Activated B cell treated with CpG ODN at 0.5 μM for 24 hours (primary cell): ENCODE results near the gene SEMA4G. TPM values are rescaled to one million over a fixed set of nuclear protein-coding genes. Genes with fewer than 3 reads are reported as not detected.
A peak's percentile ranks its signal among the peaks of the same experiment; 100 is the strongest.

ENCODE experiments used
- ATAC-seq: fragments of 200-7000 bp; cut with Tn5 transposase; one replicate; pipeline ENCODE4 v1.10.0; 2021; ENCODE audit warnings: low read depth, mild to moderate bottlenecking, moderate library complexity
- CTCF ChIA-PET: fragments of 350-600 bp; sonication (Branson Sonifier 250); formaldehyde crosslinking; loops from one replicate; lab custom pipeline; 2021; ENCODE audit warnings: antibody characterized with exemption; lab: Charles Lee
- POLR2A ChIA-PET: fragments of 350-600 bp; sonication (Branson Sonifier 250); formaldehyde crosslinking; loops from one replicate; lab custom pipeline; 2021; ENCODE audit warnings: antibody characterized with exemption; lab: Charles Lee
- DNase-seq: peaks from one replicate; pipeline ENCODE4 v3.0.0; 2022
- H3K27ac Mint-ChIP-seq: one replicate; pipeline ENCODE4 v1.8.0; 2020; ENCODE audit warnings: mixed read lengths
- H3K27me3 Mint-ChIP-seq: one replicate; pipeline ENCODE4 v1.8.0; 2021; ENCODE audit warnings: mixed read lengths
- H3K36me3 Mint-ChIP-seq: one replicate; pipeline ENCODE4 v1.8.0; 2021; ENCODE audit warnings: low read depth, mixed read lengths
- H3K4me1 Mint-ChIP-seq: one replicate; pipeline ENCODE4 v1.8.0; 2021; ENCODE audit warnings: mixed read lengths
- H3K4me3 Mint-ChIP-seq: one replicate; pipeline ENCODE4 v1.8.0; 2020; ENCODE audit warnings: mild to moderate bottlenecking, mixed read lengths
- H3K9me3 Mint-ChIP-seq: one replicate; pipeline ENCODE4 v1.8.0; 2020; ENCODE audit warnings: mixed read lengths
- CTCF ChIP-seq: fragments of 200-600 bp; IDR thresholded peaks from one replicate; pipeline ENCODE4 v1.8.0; 2022; ENCODE audit warnings: antibody characterized with exemption, mild to moderate bottlenecking
- intact Hi-C: fragments of 100-400 bp; cut with micrococcal nuclease; formaldehyde crosslinking; loops from one replicate; pipeline ENCODE4 v1.15.1; 2024
- total RNA-seq: library from RNA; stranded (reverse); gene quantifications from 2 replicates; pipeline ENCODE4 v1.2.3, GENCODE V29; 2022

Gene SEMA4G
- total RNA-seq, 1 donor from 2014 or later = 0.60 TPM

- peak within 1 kb of the TSS; percentile 87 for H3K4me3 Mint-ChIP-seq
- H3K27me3 Mint-ChIP-seq = no peaks in the 10 kb centered on the region
- H3K9me3 Mint-ChIP-seq = no peaks in the 10 kb centered on the region
- POLR2A ChIA-PET = interaction anchor here (1.3 to 4.5 kb wide), 2 partner anchors 13 to 31 kb away, joined by 7 to 54 read pairs; partner anchors contain the start of genes MRPL43, PDZD7, SFXN3 and TWNK
- H3K27ac Mint-ChIP-seq = peak within 1 kb of the TSS; percentile 88
- CTCF ChIA-PET = interaction anchor here (0.7 kb wide), 1 partner anchor 15 kb away, joined by 4 read pairs; no protein-coding TSS in a partner anchor
- no peak for ATAC-seq
- TF ChIP-seq CTCF = no peak
- intact Hi-C loops = loop anchor here (1.0 to 5.0 kb wide), 6 partner anchors 14 to 1643 kb away; partner anchors contain the start of genes HIF1AN, PDZD7, SFXN3 and TRIM8
- H3K4me1 Mint-ChIP-seq = peaks cover 30% of the 10 kb centered on the region
- peaks cover 14% of the 10 kb centered on the region for H3K36me3 Mint-ChIP-seq
- DNase-seq = no peak
These were observed 30.4 kb downstream of the SEMA4G start, which contains the start of gene LZTS2 for GRCh38 chr10:100999742-101000126. LZTS2 (plus strand) TSS chr10:100999808; CDS start chr10:101002539, 2,731 bp downstream.

- Mint-ChIP-seq H3K4me1 (peaks cover 30% of the 10 kb centered on the region), H3K9me3 (no peaks in the 10 kb centered on the region), H3K27ac (no peak overlapping the region), H3K4me3 (peak overlapping the region; percentile 63), H3K27me3 (no peaks in the 10 kb centered on the region), H3K36me3 (peaks cover 14% of the 10 kb centered on the region)
- intact Hi-C loops = no loop called here
- ATAC-seq (no peak), DNase-seq (no peak)
- ChIA-PET POLR2A (interaction anchor here (1.3 to 4.5 kb wide), 2 partner anchors 13 to 31 kb away, joined by 7 to 54 read pairs; partner anchors contain the start of genes MRPL43, PDZD7, SFXN3 and TWNK), CTCF (interaction anchor here (3.3 kb wide), 1 partner anchor 14 kb away, joined by 11 read pairs; no protein-coding TSS in a partner anchor)
- no peak for TF ChIP-seq CTCF
These were observed 31.0 kb downstream of the SEMA4G start for GRCh38 chr10:101000127-101000914.

- no peak for TF ChIP-seq CTCF
- peak overlapping the region; percentile 2 for H3K27ac Mint-ChIP-seq
- ATAC-seq = no peak
- H3K4me1 Mint-ChIP-seq = peaks cover 29% of the 10 kb centered on the region
- intact Hi-C loops = no loop called here
- peak overlapping the region; percentile 63 for H3K4me3 Mint-ChIP-seq
- peaks cover 21% of the 10 kb centered on the region for H3K36me3 Mint-ChIP-seq
- CTCF ChIA-PET = interaction anchor here (3.3 kb wide), 1 partner anchor 13 kb away, joined by 11 read pairs; no protein-coding TSS in a partner anchor
- DNase-seq = no peak
- no peaks in the 10 kb centered on the region for H3K27me3 Mint-ChIP-seq
- POLR2A ChIA-PET = no interaction called here
- no peaks in the 10 kb centered on the region for H3K9me3 Mint-ChIP-seq
These were observed 31.8 kb downstream of the SEMA4G start for GRCh38 chr10:101000915-101001658.

DNA sequence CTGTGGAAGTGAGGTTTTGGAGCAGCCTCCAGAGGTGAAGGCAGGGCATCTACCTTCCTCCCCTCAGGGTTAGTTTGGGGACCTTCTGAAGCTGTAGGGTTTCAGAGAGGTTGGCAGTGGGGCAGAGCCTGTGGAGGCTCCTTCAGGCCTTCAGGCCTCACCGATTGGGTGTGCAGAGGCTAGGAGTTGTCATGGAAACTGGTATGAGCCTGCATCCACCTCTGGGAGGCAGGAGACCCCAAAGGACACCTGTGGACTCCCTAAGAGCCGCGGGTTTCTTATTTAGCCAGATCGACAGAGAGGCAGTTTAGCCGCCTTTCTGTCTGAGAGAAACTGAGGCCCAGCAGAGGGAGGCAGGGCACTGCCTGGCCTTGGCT lies 32.3 kb downstream of the SEMA4G start:
- DNase-seq (no peak), ATAC-seq (no peak)
- Mint-ChIP-seq H3K4me1 (peaks cover 24% of the 10 kb centered on the region), H3K36me3 (peaks cover 24% of the 10 kb centered on the region), H3K9me3 (no peaks in the 10 kb centered on the region), H3K4me3 (no peak overlapping the region), H3K27ac (no peak overlapping the region), H3K27me3 (no peaks in the 10 kb centered on the region)
- intact Hi-C loops = no loop called here
- no peak for TF ChIP-seq CTCF
- CTCF ChIA-PET = interaction anchor here (3.3 kb wide), 1 partner anchor 13 kb away, joined by 11 read pairs; no protein-coding TSS in a partner anchor
- POLR2A ChIA-PET = no interaction called here
